ENCODE results near the gene SIGLEC8. TPM values are rescaled to one million over a fixed set of nuclear protein-coding genes. Genes with fewer than 3 reads are reported as not detected.

SIGLEC8 gene
- total RNA-seq, 1 experiment from 2014 or later: not detected

DNA sequence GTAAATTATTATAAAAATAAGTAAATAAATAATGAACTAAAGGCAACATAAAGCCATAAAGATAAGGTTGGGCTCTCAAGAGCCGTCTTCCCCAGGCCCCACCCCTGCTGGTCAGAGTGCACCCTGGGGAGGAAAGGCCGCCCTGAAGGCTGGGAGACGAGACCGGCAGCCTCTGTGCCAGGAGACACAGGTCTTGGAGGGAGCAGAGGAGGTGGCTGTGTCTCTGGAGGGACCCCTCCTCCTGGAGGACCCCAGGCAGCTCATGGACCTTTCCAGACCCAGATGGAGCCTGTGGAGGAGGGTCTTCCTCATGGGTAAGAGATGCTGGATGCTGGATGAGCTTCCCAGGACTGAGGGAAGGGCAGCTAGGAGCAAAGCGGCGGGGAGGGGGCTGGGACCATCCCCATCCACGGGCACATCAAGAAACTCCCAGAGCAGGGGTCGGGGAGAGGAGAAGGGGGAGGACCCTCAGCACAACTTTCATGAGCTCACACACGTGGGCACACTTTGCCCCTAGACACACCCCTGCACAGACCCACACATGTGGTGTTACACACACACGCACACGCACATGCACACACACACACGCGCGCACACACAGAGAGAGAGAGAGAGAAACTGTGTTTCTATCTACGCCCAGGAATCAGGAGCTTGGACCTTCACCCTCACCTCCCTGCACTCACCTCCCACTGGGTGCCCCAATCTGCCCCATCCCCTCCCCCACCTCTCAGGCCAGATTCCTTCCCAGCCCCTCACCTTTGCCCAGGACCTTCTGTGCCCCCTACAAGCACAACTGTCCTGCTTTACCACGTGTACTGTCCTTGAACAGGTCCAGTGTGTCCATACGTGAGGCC is 20.4 kb upstream of the SIGLEC8 start, which contains the start of gene CEACAM18:
Gene CEACAM18 (plus strand): TSS at position 159 of the 854 bp plus-strand sequence.
- RAD21 ChIA-PET (ENCODE audit: low non-redundant PET in 1 of 2, low total read pairs in 2 of 2, uncharacterized antibody in 2 of 2, unreplicated experiment in 2 of 2): interaction anchor here in 1 of 2 experiments (0.7 kb wide), 1 partner anchor 183 kb away, joined by 4 read pairs; no protein-coding TSS in a partner anchor
- H3K27me3 ChIP-seq (ENCODE audit: insufficient read depth, low read length): peaks cover 11% of the 10 kb centered on the region; the same call in 1 of the 2 replicates
- H3K4me1 ChIP-seq (ENCODE audit: control insufficient read depth in 1 of 2, insufficient read depth in 2 of 2, low read length in 2 of 2): peaks cover 4 to 13% of the 10 kb centered on the region in 2 experiments; a peak in 2 of 4 replicates

More for the DNA sequence above, 20.4 kb upstream of the SIGLEC8 start, which contains the start of gene CEACAM18:
- TF ChIP-seq JUND (IDR thresholded peaks at IDR 0.05) (no peak), ZFX (IDR thresholded peaks at IDR 0.05) (no peak), ELF1 (IDR thresholded peaks at IDR 0.05; ENCODE audit: borderline replicate concordance, low read depth) (no peak), ZBTB33 (IDR thresholded peaks at IDR 0.05; ENCODE audit: extremely low read depth, insufficient replicate concordance, low read length) (no peak), SP1 (IDR thresholded peaks at IDR 0.05; ENCODE audit: low read depth) (no peak)
- H4K20me1 ChIP-seq (ENCODE audit: insufficient read depth): no peaks in the 10 kb centered on the region
- ATAC-seq: no peak
- H3K9me3 ChIP-seq (ENCODE audit: control insufficient read depth in 1 of 2, insufficient read depth in 1 of 2, low read depth in 1 of 2, low read length in 2 of 2): no peaks in the 10 kb centered on the region
- no peak within 1 kb of the TSS for H3K4me2 ChIP-seq (ENCODE audit: low read length)
- ChIA-PET POLR2A (no interaction called here), CTCF (no interaction called here)
- no peaks in the 10 kb centered on the region for H3K36me3 ChIP-seq (ENCODE audit: control insufficient read depth in 1 of 2, insufficient read depth in 2 of 2, low read length in 2 of 2)
- intact Hi-C loops (cut with micrococcal nuclease): no loop called here
- no peaks in the 10 kb centered on the region for H3K9me2 ChIP-seq (ENCODE audit: insufficient read depth)
- DNase-seq (ENCODE audit: low read depth, low spot score): no peak
- no peaks in the 10 kb centered on the region for H3K79me2 ChIP-seq (ENCODE audit: insufficient read depth, low read length)
- H2AFZ ChIP-seq (ENCODE audit: low read depth, low read length, poor library complexity, severe bottlenecking): no peak within 1 kb of the TSS
- no peak within 1 kb of the TSS for H3K9ac ChIP-seq (ENCODE audit: low read length)
- BruUV-seq (replicated peaks): no TSS peak
- H3K27ac ChIP-seq (ENCODE audit: low read depth, low read length): no peak within 1 kb of the TSS
- H3K4me3 ChIP-seq (replicated peaks in 1 of 2; ENCODE audit: low read depth in 1 of 2, low read length in 2 of 2): no peak within 1 kb of the TSS
